Activated naive CD8-positive, alpha-beta T cell treated with anti-CD3 and anti-CD28 coated beads for 36 hours (primary cell): ENCODE data around the gene OBSL1. TPM values are rescaled to one million over a fixed set of nuclear protein-coding genes. Genes with fewer than 3 reads are reported as not detected.

Experiments
- total RNA-seq, 2 experiments: library from RNA; stranded (reverse); gene quantifications; one replicate each; pipeline ENCODE4 v1.2.3, GENCODE V29; 2021

Gene OBSL1
- total RNA-seq, 2 experiments from 2014 or later = 1.7 to 2.0 TPM

Other genes with a start within 250 kb of the OBSL1 start
- not detected for gene RESP18, start 238.8 kb downstream of the OBSL1 start, total RNA-seq
- 100 to 1,000 TPM; 122 to 123 TPM for gene DNPEP, start 183.6 kb downstream of the OBSL1 start, total RNA-seq
- gene DES, start 153.2 kb downstream of the OBSL1 start, total RNA-seq = under 1 TPM; 0.26 to 0.39 TPM
- gene SPEG, start 136.7 kb downstream of the OBSL1 start, total RNA-seq = 1 to 10 TPM; 1.5 to 1.6 TPM
- gene GMPPA, start 72.6 kb downstream of the OBSL1 start, total RNA-seq = 10 to 100 TPM; 29.1 to 31.5 TPM
- gene ASIC4, start 57.1 kb downstream of the OBSL1 start, total RNA-seq = not detected
- gene CHPF, start 27.7 kb downstream of the OBSL1 start, total RNA-seq = 10 to 100 TPM; 21.9 to 23.9 TPM
- gene TMEM198, start 27.5 kb downstream of the OBSL1 start, total RNA-seq = 1 to 10 TPM; 3.5 to 4.2 TPM
- gene INHA, start 771 bp upstream of the OBSL1 start, total RNA-seq = not detected
- 10 to 100 TPM; 24.5 to 25.3 TPM for gene STK11IP, start 26.3 kb upstream of the OBSL1 start, total RNA-seq
- under 1 TPM in 1 of 2 experiments, not detected in 1; 0.10 TPM for gene SLC4A3, start 56.1 kb upstream of the OBSL1 start, total RNA-seq